Measurements from ENCODE around the gene RNF157. TPM values are rescaled to one million over a fixed set of nuclear protein-coding genes. Genes with fewer than 3 reads are reported as not detected.

RNF157 gene
- total RNA-seq, 4 donors from 2014 or later, result 1.7 to 6.6 (median 4.7) TPM

- 87 to 89% methylated on average over 8 of the region's 8 CpGs for WGBS, 2 donors
- no peak for TF ChIP-seq CTCF (IDR thresholded peaks at IDR 0.05)
- TF ChIP-seq POLR2A (IDR thresholded peaks at IDR 0.05), result no peak
- Histone ChIP-seq H3K27ac (no peak overlapping the region), H3K27me3 (no peaks in the 10 kb centered on the region), H3K36me3 (no peaks in the 10 kb centered on the region), H3K4me3 (replicated peaks in 1 of 3) (no peak overlapping the region), H3K4me1 (no peaks in the 10 kb centered on the region), H3K9me3 (no peaks in the 10 kb centered on the region)
- intact Hi-C loops (cut with DNase I), result no loop called here
- no peak for DNase-seq
Measured at GRCh38 chr17:76160896-76161528, 79.3 kb downstream of the RNF157 start.

GRCh38 chr17:76159157-76159556, 81.1 kb downstream of the RNF157 start:
- no peak for DNase-seq
- H3K9me3 ChIP-seq, result no peaks in the 10 kb centered on the region
- WGBS, 2 donors, result 79 to 82% methylated on average over 9 of the region's 9 CpGs
- H3K4me3 ChIP-seq (replicated peaks in 1 of 3), result no peak overlapping the region
- no peaks in the 10 kb centered on the region for H3K4me1 ChIP-seq
- TF ChIP-seq POLR2A (IDR thresholded peaks at IDR 0.05) (no peak), CTCF (IDR thresholded peaks at IDR 0.05) (no peak)
- intact Hi-C loops (cut with DNase I), result no loop called here
- no peaks in the 10 kb centered on the region for H3K36me3 ChIP-seq
- H3K27ac ChIP-seq, result no peak overlapping the region
- no peaks in the 10 kb centered on the region for H3K27me3 ChIP-seq

GRCh38 chr17:76157759-76158158, 82.5 kb downstream of the RNF157 start:
- Histone ChIP-seq H3K9me3 (no peaks in the 10 kb centered on the region), H3K36me3 (no peaks in the 10 kb centered on the region), H3K27ac (no peak overlapping the region), H3K4me3 (replicated peaks in 1 of 3) (no peak overlapping the region), H3K4me1 (no peaks in the 10 kb centered on the region), H3K27me3 (no peaks in the 10 kb centered on the region)
- TF ChIP-seq POLR2A (IDR thresholded peaks at IDR 0.05), result no peak
- no peak for TF ChIP-seq CTCF (IDR thresholded peaks at IDR 0.05)
- intact Hi-C loops (cut with DNase I), result no loop called here
- DNase-seq, result no peak
- WGBS, 2 donors, result 84 to 90% methylated on average over 5 of the region's 5 CpGs

GRCh38 chr17:76156662-76156991, 83.7 kb downstream of the RNF157 start:
- TF ChIP-seq POLR2A (IDR thresholded peaks at IDR 0.05), result no peak
- 77 to 85% methylated on average over 8 of the region's 8 CpGs for WGBS, 2 donors
- intact Hi-C loops (cut with DNase I), result no loop called here

GRCh38 chr17:76155988-76156661, 84.2 kb downstream of the RNF157 start:
- intact Hi-C loops (cut with DNase I), result no loop called here

More at GRCh38 chr17:76156662-76156991, 83.7 kb downstream of the RNF157 start:
- DNase-seq, result no peak
- no peak overlapping the region for H3K27ac ChIP-seq
- H3K4me1 ChIP-seq, result no peaks in the 10 kb centered on the region
- H3K4me3 ChIP-seq (replicated peaks in 1 of 3), result no peak overlapping the region
- no peaks in the 10 kb centered on the region for H3K36me3 ChIP-seq
- H3K27me3 ChIP-seq, result no peaks in the 10 kb centered on the region
- H3K9me3 ChIP-seq, result no peaks in the 10 kb centered on the region

More at GRCh38 chr17:76155988-76156661, 84.2 kb downstream of the RNF157 start:
- Histone ChIP-seq H3K9me3 (no peaks in the 10 kb centered on the region), H3K27ac (no peak overlapping the region), H3K4me1 (no peaks in the 10 kb centered on the region), H3K36me3 (no peaks in the 10 kb centered on the region), H3K27me3 (no peaks in the 10 kb centered on the region), H3K4me3 (replicated peaks in 1 of 3) (no peak overlapping the region)
- no peak for TF ChIP-seq POLR2A (IDR thresholded peaks at IDR 0.05)
- no peak for TF ChIP-seq CTCF (IDR thresholded peaks at IDR 0.05)
- WGBS, 2 donors, result 79 to 85% methylated on average over 11 to 13 of the region's 13 CpGs
- no peak for DNase-seq

All from thyroid gland (tissue), 4 donors.